Epidermal melanocyte (primary cell): ENCODE results near the gene KDM3B.
"Not testable (repeated sequence)": the region's sequence is repeated elsewhere in the genome, so short reads cannot be mapped to it uniquely, and the experiment has no call there.

Experiments
- DNase-seq: peaks from one replicate; pipeline ENCODE4 v3.0.0; 2011; ENCODE audit warnings: low spot score; ENCODE audit not compliant: insufficient read length

Gene KDM3B

DNA sequence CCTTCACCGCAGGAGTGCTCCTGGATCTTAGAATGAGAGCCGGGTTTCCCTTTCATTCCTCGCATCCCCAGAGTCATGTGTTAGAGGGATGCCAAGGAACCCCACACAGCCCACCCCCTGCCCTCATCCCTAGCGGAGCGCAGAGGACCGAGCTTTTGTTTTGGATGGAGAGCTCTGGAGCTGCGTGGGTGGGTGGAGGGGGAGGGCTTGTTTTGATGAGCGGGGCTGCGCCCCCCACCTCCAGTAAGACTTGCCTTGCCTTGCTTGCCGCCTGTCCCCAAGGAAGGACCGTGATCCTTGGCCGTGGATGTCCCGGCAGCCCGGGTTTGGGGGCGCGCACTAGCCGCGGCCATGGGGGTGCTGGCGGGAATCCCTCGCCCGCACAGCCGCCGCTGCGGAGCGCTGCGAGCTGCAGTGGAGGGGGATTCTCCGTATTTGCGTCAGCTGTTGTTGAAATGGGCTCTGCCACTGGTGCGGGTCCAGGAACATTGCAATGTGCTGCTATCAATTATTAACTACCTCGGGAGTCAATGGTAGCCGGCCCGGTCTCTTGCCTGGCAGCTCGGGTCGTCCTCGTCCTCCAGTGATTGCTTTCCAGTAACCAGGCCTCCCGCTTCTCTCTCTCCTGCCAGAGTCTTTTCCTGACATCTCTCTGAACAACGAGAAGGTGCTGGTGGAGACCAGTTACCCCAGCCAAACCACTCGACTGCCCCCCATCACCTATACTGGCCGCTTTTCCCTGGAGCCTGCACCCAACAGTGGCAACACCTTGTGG lies 113.8 kb downstream of the KDM3B start:
- DNase-seq, result no peak

DNA sequence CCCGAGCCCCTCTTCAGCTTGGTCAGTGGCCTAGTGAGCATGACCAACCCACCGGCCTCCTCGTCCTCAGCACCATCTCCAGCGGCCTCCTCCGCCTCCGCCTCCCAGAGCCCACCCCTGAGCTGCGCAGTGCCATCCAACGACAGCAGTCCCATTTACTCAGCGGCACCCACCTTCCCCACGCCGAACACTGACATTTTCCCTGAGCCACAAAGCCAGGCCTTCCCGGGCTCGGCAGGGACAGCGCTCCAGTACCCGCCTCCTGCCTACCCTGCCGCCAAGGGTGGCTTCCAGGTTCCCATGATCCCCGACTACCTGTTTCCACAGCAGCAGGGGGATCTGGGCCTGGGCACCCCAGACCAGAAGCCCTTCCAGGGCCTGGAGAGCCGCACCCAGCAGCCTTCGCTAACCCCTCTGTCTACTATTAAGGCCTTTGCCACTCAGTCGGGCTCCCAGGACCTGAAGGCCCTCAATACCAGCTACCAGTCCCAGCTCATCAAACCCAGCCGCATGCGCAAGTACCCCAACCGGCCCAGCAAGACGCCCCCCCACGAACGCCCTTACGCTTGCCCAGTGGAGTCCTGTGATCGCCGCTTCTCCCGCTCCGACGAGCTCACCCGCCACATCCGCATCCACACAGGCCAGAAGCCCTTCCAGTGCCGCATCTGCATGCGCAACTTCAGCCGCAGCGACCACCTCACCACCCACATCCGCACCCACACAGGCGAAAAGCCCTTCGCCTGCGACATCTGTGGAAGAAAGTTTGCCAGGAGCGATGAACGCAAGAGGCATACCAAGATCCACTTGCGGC lies 114.6 kb downstream of the KDM3B start:
- DNase-seq, result no peak

- no peak for DNase-seq
These were observed 115.2 kb downstream of the KDM3B start for GRCh38 chr5:138467711-138468132.

DNA sequence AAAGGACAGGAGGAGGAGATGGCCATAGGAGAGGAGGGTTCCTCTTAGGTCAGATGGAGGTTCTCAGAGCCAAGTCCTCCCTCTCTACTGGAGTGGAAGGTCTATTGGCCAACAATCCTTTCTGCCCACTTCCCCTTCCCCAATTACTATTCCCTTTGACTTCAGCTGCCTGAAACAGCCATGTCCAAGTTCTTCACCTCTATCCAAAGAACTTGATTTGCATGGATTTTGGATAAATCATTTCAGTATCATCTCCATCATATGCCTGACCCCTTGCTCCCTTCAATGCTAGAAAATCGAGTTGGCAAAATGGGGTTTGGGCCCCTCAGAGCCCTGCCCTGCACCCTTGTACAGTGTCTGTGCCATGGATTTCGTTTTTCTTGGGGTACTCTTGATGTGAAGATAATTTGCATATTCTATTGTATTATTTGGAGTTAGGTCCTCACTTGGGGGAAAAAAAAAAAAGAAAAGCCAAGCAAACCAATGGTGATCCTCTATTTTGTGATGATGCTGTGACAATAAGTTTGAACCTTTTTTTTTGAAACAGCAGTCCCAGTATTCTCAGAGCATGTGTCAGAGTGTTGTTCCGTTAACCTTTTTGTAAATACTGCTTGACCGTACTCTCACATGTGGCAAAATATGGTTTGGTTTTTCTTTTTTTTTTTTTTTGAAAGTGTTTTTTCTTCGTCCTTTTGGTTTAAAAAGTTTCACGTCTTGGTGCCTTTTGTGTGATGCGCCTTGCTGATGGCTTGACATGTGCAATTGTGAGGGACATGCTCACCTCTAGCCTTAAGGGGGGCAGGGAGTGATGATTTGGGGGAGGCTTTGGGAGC lies 115.9 kb downstream of the KDM3B start:
- no peak for DNase-seq

DNA sequence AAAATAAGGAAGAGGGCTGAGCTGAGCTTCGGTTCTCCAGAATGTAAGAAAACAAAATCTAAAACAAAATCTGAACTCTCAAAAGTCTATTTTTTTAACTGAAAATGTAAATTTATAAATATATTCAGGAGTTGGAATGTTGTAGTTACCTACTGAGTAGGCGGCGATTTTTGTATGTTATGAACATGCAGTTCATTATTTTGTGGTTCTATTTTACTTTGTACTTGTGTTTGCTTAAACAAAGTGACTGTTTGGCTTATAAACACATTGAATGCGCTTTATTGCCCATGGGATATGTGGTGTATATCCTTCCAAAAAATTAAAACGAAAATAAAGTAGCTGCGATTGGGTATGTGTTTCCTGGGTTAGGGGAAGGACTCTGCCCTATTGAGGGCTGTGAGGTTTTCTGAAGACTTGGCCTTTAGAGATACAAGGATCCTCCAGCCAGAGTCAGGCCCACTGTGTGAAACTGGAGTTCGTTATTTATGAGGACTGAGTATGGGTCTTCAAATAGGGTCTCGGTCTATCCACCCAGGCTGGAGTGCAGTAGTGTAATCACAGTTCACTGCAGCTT lies 116.6 kb downstream of the KDM3B start:
- DNase-seq, result no peak

GRCh38 chr5:138469540-138470321 lies 117.2 kb downstream of the KDM3B start:
- DNase-seq, result no peak

DNA sequence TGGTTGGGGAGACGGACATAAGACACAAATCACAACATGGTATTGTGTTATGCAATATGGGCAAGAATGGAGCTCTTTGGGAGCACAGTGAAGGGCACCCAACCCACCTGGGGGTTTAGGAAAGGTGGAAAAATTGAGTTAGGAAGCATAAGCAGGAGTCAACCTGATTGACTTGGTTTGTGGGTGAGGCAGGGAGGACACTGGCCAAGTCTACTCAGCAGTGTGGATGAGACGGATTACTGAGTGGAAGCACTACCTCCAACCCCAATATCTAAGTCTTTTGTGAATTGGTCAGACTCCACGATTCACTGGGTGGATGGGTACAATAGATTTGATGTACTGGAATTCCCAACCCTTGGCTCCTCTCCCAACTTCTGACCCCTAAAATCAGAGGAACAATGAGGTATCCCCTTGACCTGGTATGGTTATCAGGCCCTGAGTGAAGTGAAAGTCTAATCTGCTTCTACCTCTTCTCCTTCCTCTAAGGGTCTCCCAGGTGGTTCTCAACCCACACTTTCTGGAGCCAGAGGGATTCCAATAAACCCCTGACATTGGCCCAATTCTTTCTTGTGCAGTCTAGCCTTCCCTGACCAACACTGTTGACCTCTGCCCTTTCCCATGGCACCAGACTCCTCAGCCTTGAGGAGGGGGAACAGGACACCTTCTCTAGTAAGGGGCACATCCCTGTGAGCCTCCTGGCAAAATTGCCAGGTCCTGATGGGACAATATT lies 118.0 kb downstream of the KDM3B start:
- DNase-seq, result no peak

DNA sequence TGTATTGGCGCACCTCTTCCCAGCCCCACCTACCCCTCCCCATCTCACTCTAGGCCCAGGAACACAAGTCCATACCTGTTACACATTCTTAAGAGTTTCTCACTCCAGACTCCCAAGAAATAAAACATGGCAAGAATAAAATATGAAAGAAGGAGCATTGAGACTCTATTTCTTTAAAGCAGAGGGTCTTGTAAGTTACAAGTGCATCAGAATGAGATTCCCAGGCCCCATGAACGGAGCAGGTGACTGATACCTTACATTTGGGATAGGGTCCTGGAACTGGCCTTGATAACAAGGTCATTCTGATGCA lies 118.5 kb downstream of the KDM3B start:
- no peak for DNase-seq

- DNase-seq, result no peak
These were observed 119.9 kb downstream of the KDM3B start for GRCh38 chr5:138472353-138472752.

DNA sequence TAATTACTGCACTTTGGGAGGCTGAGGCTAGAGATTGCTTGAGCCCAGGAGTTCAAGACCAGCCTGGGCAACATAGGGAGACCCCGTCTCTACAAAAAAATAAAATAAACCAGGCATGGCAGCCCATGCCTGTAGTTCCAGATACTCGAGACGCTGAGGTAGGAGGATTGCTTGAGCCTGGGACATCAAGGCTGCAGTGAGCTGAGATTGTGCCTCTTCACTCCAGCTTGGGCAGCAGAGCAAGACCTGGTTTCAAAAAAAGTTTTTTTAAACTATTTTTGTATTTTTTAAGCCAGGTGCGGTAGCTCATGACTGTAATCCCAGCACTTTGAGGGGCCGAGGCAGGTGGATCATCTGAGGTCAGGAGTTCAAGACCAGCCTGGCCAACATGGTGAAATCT lies 120.7 kb downstream of the KDM3B start:
- DNase-seq, result not testable (repeated sequence)

DNA sequence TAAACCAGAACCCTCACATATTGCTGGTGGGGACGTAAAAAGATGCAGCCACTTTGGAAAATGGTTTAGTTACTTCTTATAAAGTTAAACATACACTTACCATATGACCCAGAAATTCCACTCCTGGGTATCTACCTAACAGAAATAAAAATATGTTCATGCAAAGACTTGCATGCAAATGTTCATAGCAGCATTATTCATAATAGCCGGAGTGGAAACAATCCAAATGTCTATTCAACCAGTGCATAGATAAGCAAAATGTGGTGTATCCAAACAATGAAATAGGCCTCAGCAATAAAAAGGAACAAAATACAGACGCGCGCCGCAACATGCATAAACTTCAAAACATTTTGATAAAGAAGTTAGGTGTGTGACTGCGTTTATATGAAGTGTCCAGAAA lies 124.4 kb downstream of the KDM3B start:
- no peak for DNase-seq

GRCh38 chr5:138482638-138483037 lies 130.2 kb downstream of the KDM3B start:
- no peak for DNase-seq
